HG03520 (cell line): Measurements from ENCODE around the gene ZDHHC13.

Experiments
- ATAC-seq: cut with Tn5 transposase; IDR thresholded peaks from one replicate; pipeline ENCODE4 v1.9.1; 2021; ENCODE audit warnings: mild to moderate bottlenecking, moderate library complexity; ENCODE audit not compliant: unreplicated experiment

ZDHHC13 gene

GRCh38 chr11:19200410-19201201 is 83.6 kb downstream of the ZDHHC13 start:
- no peak for ATAC-seq

GRCh38 chr11:19201737-19202605 is 85.0 kb downstream of the ZDHHC13 start, which contains the start of gene CSRP3:
CSRP3 (minus strand) TSS chr11:19201983; CDS start chr11:19192448, 9,535 bp downstream.
- ATAC-seq: no peak

- no peak for ATAC-seq
Measured at GRCh38 chr11:19204836-19205235, 87.9 kb downstream of the ZDHHC13 start.

- ATAC-seq: no peak
Measured at GRCh38 chr11:19208181-19208580, 91.2 kb downstream of the ZDHHC13 start.

- ATAC-seq: no peak
Measured at GRCh38 chr11:19208959-19209546, 92.1 kb downstream of the ZDHHC13 start.

- no peak for ATAC-seq
Measured at GRCh38 chr11:19209617-19210370, 92.8 kb downstream of the ZDHHC13 start.

GRCh38 chr11:19216021-19216420 is 99.1 kb downstream of the ZDHHC13 start:
- no peak for ATAC-seq

- ATAC-seq: no peak
Measured at GRCh38 chr11:19216709-19217374, 99.9 kb downstream of the ZDHHC13 start.

GRCh38 chr11:19218216-19218615 is 101.2 kb downstream of the ZDHHC13 start:
- ATAC-seq: no peak

- ATAC-seq: no peak
Measured at GRCh38 chr11:19218786-19219460, 102.0 kb downstream of the ZDHHC13 start.

GRCh38 chr11:19220903-19221724 is 104.1 kb downstream of the ZDHHC13 start:
- ATAC-seq: no peak

GRCh38 chr11:19225123-19225522 is 108.2 kb downstream of the ZDHHC13 start:
- no peak for ATAC-seq

- no peak for ATAC-seq
Measured at GRCh38 chr11:19225581-19225980, 108.6 kb downstream of the ZDHHC13 start.
